Measurements from ENCODE around the gene CRISP2. TPM values are rescaled to one million over a fixed set of nuclear protein-coding genes. Genes with fewer than 3 reads are reported as not detected.

Gene CRISP2
- total and polyA plus RNA-seq, 2 of the 8 experiments (the other 6 are each of a cell fraction or from before 2014, with no cell fraction given) = 0.06 TPM; not detected in 1

DNA sequence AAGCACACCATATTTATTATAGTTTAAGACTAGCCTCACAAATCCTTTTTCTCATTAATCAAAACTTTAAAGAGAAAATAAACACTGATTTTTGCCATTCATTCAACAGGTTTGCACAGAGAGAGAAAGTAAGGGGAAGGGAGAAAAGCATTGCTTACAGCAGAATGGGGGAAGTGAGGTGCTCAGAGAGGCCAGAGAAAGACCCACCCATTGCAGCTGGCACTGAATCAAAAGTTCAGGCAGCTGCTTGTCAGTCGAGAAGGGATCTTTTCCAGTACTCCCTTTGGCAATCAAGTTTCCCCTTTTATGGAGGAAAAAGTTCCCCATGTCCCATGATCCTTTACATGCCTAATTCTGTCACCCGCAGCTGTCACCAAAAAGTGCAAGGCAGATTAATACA lies 8.0 kb upstream of the CRISP2 start (continued):
- TF ChIP-seq SRF (IDR thresholded peaks at IDR 0.05; ENCODE audit: low read depth, low read length) = no peak
- TF ChIP-seq, protein P1, sequence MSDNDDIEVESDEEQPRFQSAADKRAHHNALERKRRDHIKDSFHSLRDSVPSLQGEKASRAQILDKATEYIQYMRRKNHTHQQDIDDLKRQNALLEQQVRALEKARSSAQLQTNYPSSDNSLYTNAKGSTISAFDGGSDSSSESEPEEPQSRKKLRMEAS (IDR thresholded peaks at IDR 0.05) = no peak
- TF ChIP-seq SIRT6 (IDR thresholded peaks at IDR 0.05; ENCODE audit: low read length) = no peak
- no peak for TF ChIP-seq RAD21 (IDR thresholded peaks at IDR 0.05 in 1 of 2, conservative IDR thresholded peaks at IDR 0.05 in 1 of 2; ENCODE audit: low read depth in 2 of 2, low read length in 2 of 2)
- no peak for TF ChIP-seq EZH2 (IDR thresholded peaks at IDR 0.05; ENCODE audit: low read depth, low read length, severe bottlenecking)
- no peak for TF ChIP-seq SP2 (IDR thresholded peaks at IDR 0.05; ENCODE audit: low read length)

Data from H1 (cell line).